Endothelial cell of coronary artery (primary cell): Measurements from ENCODE around the gene VPS72. TPM values are rescaled to one million over a fixed set of nuclear protein-coding genes. Genes with fewer than 3 reads are reported as not detected.

Experiments used
- total RNA-seq: library from RNA; depleted of rRNA; stranded (reverse); fragments of >200 nt; gene quantifications from 2 replicates; pipeline ENCODE4 v1.2.3, GENCODE V29; 2014

Gene VPS72, protein sequence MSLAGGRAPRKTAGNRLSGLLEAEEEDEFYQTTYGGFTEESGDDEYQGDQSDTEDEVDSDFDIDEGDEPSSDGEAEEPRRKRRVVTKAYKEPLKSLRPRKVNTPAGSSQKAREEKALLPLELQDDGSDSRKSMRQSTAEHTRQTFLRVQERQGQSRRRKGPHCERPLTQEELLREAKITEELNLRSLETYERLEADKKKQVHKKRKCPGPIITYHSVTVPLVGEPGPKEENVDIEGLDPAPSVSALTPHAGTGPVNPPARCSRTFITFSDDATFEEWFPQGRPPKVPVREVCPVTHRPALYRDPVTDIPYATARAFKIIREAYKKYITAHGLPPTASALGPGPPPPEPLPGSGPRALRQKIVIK
- total RNA-seq, result 56.9 and 58.1 TPM in 2 replicates

DNA sequence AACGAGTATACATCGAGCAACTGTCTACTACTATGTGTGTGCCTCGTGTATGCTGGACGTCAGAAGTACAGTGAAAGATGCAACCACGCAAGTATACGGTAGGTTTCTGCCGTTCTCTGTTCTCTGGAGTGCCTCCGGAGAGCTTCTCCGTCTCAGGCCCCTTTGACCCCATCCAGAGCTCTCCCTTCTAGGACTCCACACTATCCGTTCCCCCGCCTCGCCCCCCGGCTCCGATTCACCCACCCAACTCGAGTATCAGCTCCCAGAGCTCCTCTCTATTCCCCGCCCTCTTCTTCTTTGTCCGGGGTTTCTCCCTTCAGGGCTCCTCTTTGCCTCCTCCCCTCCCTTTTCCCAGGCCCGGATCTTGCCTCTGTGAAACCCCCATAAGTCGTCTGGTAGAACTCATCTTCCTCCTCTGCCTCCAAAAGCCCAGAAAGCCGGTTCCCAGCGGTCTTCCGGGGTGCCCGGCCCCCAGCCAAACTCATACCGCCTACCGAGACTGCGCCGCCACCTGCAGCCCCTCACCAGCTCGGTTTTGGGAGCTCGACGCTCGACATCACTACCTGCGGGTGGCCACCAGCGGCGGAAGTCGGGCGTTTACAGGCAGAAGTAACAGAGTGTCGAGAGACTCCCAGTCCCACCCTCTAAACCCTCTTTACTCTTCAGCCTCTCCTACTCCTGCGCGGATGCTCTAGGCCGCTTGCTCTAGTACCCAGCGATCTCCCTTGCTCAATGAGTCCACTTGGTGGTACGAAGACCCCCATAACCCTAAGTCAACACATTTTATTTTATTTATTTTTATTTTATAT is at the start of gene VPS72:
VPS72 (minus strand) TSS at position 561 of the 809 bp plus-strand sequence; CDS start at position 485, 76 bp downstream.

GRCh38 chr1:151198254-151199127 is 8.5 kb upstream of the VPS72 start, which contains the start of gene PIP5K1A:
Gene PIP5K1A, plus strand, starts transcription at chr1:151198552. Its CDS starts 445 bp downstream, at chr1:151198997.

DNA sequence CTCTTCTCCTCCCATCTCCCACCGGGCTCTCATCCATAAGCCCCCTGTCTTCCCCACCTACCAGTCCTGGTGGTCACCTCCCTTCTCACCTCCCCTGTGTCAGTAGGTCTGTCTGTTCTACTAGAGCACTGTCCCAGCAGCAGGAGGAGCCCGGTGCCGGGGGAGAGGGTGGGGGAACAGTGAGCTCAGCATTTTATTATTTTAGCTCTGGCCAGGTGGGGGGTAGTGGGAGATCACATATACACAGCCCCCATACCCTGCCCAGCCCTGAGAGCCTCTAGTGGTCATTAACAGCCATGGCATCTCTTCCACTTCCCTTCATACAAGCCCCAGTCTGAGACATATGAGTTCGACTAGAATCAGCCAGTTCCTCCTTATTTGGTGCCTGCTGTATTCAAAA is 14.1 kb downstream of the VPS72 start, which contains the start of gene TMOD4:
TMOD4 (minus strand) TSS at position 119 of the 400 bp plus-strand sequence. CDS start 1,106 bp downstream, outside the sequence.

DNA sequence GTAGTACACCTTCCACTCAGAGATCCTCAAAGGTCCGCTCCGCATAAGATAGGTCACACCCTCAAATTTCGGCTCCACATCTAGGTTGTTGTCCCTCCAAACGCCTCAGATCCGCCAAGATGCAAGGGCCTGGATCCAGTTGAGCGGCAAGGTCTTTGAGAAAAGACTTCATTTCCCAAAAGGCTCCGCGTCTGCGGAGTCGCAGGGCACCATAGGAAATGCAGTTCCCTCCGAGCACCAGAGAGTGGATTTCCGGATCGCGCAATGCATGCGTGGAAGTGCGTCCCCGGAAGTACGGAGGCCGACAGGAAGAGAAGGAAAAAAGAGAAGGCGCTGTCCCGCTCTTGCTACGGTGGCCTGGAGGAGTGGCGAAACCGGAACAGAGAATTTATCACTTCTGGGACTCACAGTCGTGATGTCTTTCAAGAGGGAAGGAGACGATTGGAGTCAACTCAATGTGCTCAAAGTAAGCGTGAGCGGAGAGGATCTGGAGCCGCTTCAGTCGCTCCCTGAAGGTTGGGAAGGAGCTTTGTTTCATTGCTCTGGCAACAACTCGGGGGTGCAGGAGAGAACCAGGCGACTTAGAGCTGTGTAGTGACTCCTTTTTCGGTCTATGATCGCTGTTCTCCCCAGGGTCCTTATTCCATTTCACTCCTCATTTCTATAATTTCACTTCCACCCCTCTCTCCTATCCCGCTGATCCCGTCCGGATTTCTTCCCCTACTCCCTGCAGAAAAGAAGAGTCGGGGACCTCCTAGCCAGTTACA is 24.1 kb downstream of the VPS72 start, which contains the start of the genes LYSMD1 and SCNM1:
LYSMD1 (minus strand) TSS at position 165 of the 767 bp plus-strand sequence. CDS start 644 bp downstream, outside the sequence.
SCNM1 (plus strand) TSS at position 407 of the 767 bp plus-strand sequence; CDS start at position 416, 9 bp downstream.

GRCh38 chr1:151156515-151156819 is 33.5 kb downstream of the VPS72 start, which contains the start of gene TNFAIP8L2:
Gene TNFAIP8L2, plus strand, starts transcription at chr1:151156649. Its CDS starts 2,049 bp downstream, at chr1:151158698.

DNA sequence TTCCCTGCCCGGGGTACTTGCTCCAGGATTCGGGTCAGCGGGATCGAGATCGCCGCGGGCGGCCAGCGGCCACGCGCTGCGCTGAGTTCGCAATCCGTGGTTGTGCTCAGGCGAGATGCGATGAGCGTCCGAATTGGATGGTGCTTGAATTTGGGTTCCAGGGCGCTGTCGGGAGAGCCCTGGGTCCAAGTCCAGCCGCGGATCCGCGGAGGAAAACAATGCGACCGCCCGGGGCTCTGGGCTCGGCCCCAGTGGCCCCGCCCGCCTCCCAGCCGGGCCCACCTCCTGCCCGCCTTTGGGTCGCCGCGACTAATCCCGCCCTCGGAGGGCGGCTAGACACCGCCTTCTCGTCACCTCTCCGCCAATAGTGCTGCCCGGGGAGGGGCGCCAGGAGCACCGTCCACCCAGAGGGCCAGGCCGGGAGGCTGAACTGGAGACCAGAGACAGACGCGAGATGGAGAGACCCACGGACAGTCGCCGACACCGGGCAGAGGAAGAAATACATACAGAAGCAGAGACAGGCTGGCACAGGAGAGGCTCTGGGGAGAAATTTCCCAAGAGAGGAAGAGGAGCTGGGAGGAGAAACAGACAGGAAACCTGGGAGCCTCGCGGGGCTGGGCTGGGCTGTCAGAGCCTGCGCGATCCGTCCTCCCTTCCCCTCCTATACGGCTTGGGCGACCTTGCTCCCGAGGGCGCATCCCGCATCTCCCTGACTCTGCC is 43.4 kb downstream of the VPS72 start, which contains the start of gene SEMA6C:
SEMA6C (minus strand) TSS at position 220 of the 720 bp plus-strand sequence. CDS start 4,010 bp downstream, outside the sequence.

Other genes starting within 250 kb of the VPS72 start
- 65.1 and 87.3 TPM in 2 replicates for gene CERS2, start 215.4 kb downstream of the VPS72 start, total RNA-seq
- gene ANXA9, start 207.9 kb downstream of the VPS72 start, total RNA-seq, result not detected in 2 replicates
- gene MINDY1, start 183.3 kb downstream of the VPS72 start, total RNA-seq, result 5.7 and 10.5 TPM in 2 replicates
- 3.1 and 5.5 TPM in 2 replicates for gene PRUNE1, start 181.7 kb downstream of the VPS72 start, total RNA-seq
- gene BNIPL, start 153.6 kb downstream of the VPS72 start, total RNA-seq, result under 0.01 and 0.09 TPM in 2 replicates
- gene C1orf56, start 142.4 kb downstream of the VPS72 start, total RNA-seq, result 0.81 and 1.3 TPM in 2 replicates
- 56.3 and 58.8 TPM in 2 replicates for gene CDC42SE1, start 130.6 kb downstream of the VPS72 start, total RNA-seq
- 1.8 and 4.8 TPM in 2 replicates for gene MLLT11, start 129.8 kb downstream of the VPS72 start, total RNA-seq
- gene GABPB2, start 119.4 kb downstream of the VPS72 start, total RNA-seq, result 6.6 and 8.6 TPM in 2 replicates
- 8.9 and 11.3 TPM in 2 replicates for gene SEMA6C, start 43.6 kb downstream of the VPS72 start, total RNA-seq
- gene TNFAIP8L2, start 33.5 kb downstream of the VPS72 start, total RNA-seq, result not detected in 2 replicates
- gene LYSMD1, start 24.3 kb downstream of the VPS72 start, total RNA-seq, result 2.9 and 4.8 TPM in 2 replicates
- gene SCNM1, start 24.1 kb downstream of the VPS72 start, total RNA-seq, result 20.8 and 21.0 TPM in 2 replicates
- gene TMOD4, start 14.2 kb downstream of the VPS72 start, total RNA-seq, result 0.28 and 0.36 TPM in 2 replicates
- 37.8 and 48.8 TPM in 2 replicates for gene PIP5K1A, start 8.4 kb upstream of the VPS72 start, total RNA-seq
- 296 and 298 TPM in 2 replicates for gene PSMD4, start 64.5 kb upstream of the VPS72 start, total RNA-seq
- 6.8 and 8.2 TPM in 2 replicates for gene ZNF687, start 92.1 kb upstream of the VPS72 start, total RNA-seq
- gene PI4KB, start 137.2 kb upstream of the VPS72 start, total RNA-seq, result 36.1 and 37.5 TPM in 2 replicates
- gene RFX5, start 157.1 kb upstream of the VPS72 start, total RNA-seq, result 38.9 and 44.3 TPM in 2 replicates
- 5.5 and 12.2 TPM in 2 replicates for gene SELENBP1, start 182.5 kb upstream of the VPS72 start, total RNA-seq
- gene PSMB4, start 209.4 kb upstream of the VPS72 start, total RNA-seq, result 348 and 427 TPM in 2 replicates